Activated CD8-positive, alpha-beta T cell treated with anti-CD3 and anti-CD28 coated beads for 36 hours (primary cell): Measurements from ENCODE around the gene GALNT17. TPM values are rescaled to one million over a fixed set of nuclear protein-coding genes. Genes with fewer than 3 reads are reported as not detected.

Source experiments
- ATAC-seq: fragments of 200-7000 bp; cut with Tn5 transposase; one replicate; pipeline ENCODE4 v1.10.0; 2021; ENCODE audit warnings: mild to moderate bottlenecking, moderate library complexity
- CTCF ChIA-PET: fragments of 350-600 bp; sonication (Branson Sonifier 250); formaldehyde crosslinking; loops from one replicate; lab custom pipeline; 2021; ENCODE audit warnings: antibody characterized with exemption; lab: Charles Lee
- POLR2A ChIA-PET: fragments of 350-600 bp; sonication (Branson Sonifier 250); formaldehyde crosslinking; loops from one replicate; lab custom pipeline; 2021; ENCODE audit warnings: antibody characterized with exemption; lab: Charles Lee
- DNase-seq: peaks from one replicate; pipeline ENCODE4 v3.0.0-alpha.2; 2020
- H3K27ac Mint-ChIP-seq: one replicate; pipeline ENCODE4 v1.8.0; 2021; ENCODE audit warnings: mild to moderate bottlenecking, mixed read lengths
- H3K27me3 Mint-ChIP-seq: one replicate; pipeline ENCODE4 v1.8.0; 2021; ENCODE audit warnings: mixed read lengths
- H3K36me3 Mint-ChIP-seq: one replicate; pipeline ENCODE4 v1.8.0; 2021; ENCODE audit warnings: low read depth, mixed read lengths
- H3K4me1 Mint-ChIP-seq: one replicate; pipeline ENCODE4 v1.8.0; 2021; ENCODE audit warnings: low read depth, mixed read lengths
- H3K4me3 Mint-ChIP-seq: one replicate; pipeline ENCODE4 v1.8.0; 2021; ENCODE audit warnings: mild to moderate bottlenecking, moderate library complexity, mixed read lengths
- H3K9me3 Mint-ChIP-seq: one replicate; pipeline ENCODE4 v1.8.0; 2021; ENCODE audit warnings: mixed read lengths
- intact Hi-C: fragments of 100-400 bp; cut with micrococcal nuclease; formaldehyde crosslinking; loops from one replicate; pipeline ENCODE4 v1.10.0; 2022
- total RNA-seq, 2 experiments: library from RNA; stranded (reverse); gene quantifications; one replicate each; pipeline ENCODE4 v1.2.3, GENCODE V29; 2021
- TF ChIP-seq, protein P1 (sequence below): fragments of 200-600 bp; IDR thresholded peaks from one replicate; pipeline ENCODE4 v1.8.0; 2022; ENCODE audit warnings: antibody characterized with exemption, mild to moderate bottlenecking

GALNT17 gene
- total RNA-seq, 2 experiments from 2014 or later: not detected

DNA sequence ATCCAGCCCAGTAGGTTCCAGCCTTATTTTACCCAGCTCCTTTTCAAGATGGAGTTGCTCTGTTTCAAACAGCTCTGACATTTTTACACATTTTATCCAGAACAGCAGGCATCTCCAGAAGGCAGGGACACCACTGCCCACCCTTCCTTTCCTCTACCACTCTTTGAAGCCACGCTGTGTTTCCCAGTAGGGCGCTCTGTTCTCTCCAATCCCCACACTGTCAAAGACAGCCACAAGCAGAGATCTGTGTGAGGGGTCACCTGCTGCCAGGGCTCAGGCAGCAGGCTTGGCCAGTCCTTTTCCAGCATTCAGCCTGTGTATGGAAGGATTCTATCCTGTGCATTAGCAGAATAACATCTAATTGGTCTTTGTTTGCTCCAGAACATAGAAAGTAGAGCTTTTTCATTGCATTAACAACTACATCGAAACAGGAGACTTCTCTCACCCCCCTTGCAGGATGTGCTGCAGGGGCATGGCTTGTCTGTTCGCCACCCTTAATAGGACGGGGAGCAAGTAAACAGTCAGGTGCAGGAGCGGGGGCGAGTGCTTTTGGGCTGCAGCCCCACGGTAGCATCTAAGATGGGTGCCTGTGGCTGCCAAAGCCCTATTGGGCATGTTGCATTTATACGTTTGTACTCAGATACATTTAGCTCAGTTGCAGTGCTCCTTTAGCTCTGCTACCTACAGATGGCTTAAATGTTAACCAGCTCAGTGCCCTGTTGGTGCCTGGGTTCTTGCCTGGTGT, 326.1 kb downstream of the GALNT17 start:
- intact Hi-C loops: no loop called here
- Mint-ChIP-seq H3K4me1 (no peaks in the 10 kb centered on the region), H3K36me3 (no peaks in the 10 kb centered on the region), H3K4me3 (no peak overlapping the region), H3K27ac (no peak overlapping the region), H3K27me3 (no peaks in the 10 kb centered on the region), H3K9me3 (peaks cover 3% of the 10 kb centered on the region)
- DNase-seq (no peak), ATAC-seq (no peak)
- TF ChIP-seq, protein P1, sequence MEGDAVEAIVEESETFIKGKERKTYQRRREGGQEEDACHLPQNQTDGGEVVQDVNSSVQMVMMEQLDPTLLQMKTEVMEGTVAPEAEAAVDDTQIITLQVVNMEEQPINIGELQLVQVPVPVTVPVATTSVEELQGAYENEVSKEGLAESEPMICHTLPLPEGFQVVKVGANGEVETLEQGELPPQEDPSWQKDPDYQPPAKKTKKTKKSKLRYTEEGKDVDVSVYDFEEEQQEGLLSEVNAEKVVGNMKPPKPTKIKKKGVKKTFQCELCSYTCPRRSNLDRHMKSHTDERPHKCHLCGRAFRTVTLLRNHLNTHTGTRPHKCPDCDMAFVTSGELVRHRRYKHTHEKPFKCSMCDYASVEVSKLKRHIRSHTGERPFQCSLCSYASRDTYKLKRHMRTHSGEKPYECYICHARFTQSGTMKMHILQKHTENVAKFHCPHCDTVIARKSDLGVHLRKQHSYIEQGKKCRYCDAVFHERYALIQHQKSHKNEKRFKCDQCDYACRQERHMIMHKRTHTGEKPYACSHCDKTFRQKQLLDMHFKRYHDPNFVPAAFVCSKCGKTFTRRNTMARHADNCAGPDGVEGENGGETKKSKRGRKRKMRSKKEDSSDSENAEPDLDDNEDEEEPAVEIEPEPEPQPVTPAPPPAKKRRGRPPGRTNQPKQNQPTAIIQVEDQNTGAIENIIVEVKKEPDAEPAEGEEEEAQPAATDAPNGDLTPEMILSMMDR: no peak
- ChIA-PET CTCF (no interaction called here), POLR2A (no interaction called here)

DNA sequence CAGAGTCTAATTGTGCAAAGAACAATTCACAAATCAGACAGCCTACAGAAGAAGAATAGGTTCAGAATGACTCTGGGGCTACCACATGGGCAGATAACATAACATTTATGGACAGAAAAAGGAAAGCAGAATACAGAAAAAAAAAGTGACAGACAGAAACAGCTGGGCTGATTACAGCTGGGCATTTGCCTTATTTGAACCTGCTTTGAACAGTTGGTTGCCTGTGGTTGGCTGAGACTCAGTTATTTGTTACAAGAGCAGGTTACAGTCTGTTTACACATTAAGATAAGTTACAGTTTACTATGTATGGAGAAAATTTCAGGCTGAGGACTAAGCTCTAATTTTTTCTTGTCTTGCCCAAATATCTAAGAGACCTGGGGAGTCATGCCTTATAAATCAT, 327.2 kb downstream of the GALNT17 start:
- DNase-seq (no peak), ATAC-seq (no peak)
- ChIA-PET CTCF (no interaction called here), POLR2A (no interaction called here)
- no peak overlapping the region for H3K4me3 Mint-ChIP-seq
- H3K27ac Mint-ChIP-seq: no peak overlapping the region
- no peaks in the 10 kb centered on the region for H3K36me3 Mint-ChIP-seq
- H3K9me3 Mint-ChIP-seq: peaks cover 3% of the 10 kb centered on the region
- no peaks in the 10 kb centered on the region for H3K4me1 Mint-ChIP-seq
- intact Hi-C loops: no loop called here
- H3K27me3 Mint-ChIP-seq: no peaks in the 10 kb centered on the region
- TF ChIP-seq, protein P1: no peak

DNA sequence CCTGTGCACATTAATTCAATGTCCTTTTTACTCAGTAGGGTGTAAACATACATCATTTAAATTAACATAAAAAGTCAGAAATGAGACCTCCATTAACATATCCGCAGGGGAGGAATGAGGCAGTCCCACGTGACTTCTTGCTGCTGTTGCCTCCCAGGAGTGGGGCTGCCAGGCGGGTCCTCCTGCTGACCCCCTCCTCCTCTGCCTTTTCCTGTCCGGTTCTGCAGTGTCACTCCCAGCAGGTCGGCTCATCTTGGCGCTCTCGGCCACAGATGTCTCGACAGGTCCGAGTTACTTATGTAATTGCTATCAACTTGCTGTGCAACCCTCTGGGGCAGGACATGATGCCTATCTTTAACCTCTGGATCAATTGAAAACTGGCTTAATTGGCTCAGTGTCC, 329.6 kb downstream of the GALNT17 start:
- TF ChIP-seq, protein P1: no peak
- DNase-seq (no peak), ATAC-seq (no peak)
- Mint-ChIP-seq H3K9me3 (peaks cover 3% of the 10 kb centered on the region), H3K36me3 (no peaks in the 10 kb centered on the region), H3K4me3 (no peak overlapping the region), H3K27me3 (no peaks in the 10 kb centered on the region), H3K27ac (no peak overlapping the region), H3K4me1 (no peaks in the 10 kb centered on the region)
- CTCF ChIA-PET: no interaction called here
- intact Hi-C loops: no loop called here
- POLR2A ChIA-PET: no interaction called here

DNA sequence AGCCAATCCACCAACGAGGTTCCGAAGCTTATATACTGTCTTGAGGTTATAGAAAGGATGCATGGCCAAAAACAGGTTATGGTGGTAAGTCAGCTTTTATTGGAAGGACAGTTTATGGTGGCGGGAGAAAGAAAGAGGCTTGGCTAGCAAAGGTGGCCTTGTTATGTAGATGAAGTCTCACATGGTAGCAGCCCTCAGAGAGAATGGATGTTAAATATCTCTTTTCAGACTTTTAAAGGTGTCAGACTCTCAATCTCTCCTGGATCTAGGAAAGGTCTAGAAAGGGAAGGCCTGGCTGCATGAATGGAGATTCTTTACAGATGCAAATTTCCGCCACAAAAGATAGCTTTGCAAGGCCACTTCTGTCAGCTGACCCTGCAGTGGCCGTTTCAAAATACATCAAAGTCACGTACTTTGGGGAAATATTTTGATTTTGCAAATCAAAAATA, 333.8 kb downstream of the GALNT17 start:
- no peaks in the 10 kb centered on the region for H3K27me3 Mint-ChIP-seq
- TF ChIP-seq, protein P1: no peak
- H3K4me3 Mint-ChIP-seq: no peak overlapping the region
- ChIA-PET POLR2A (no interaction called here), CTCF (no interaction called here)
- H3K36me3 Mint-ChIP-seq: no peaks in the 10 kb centered on the region
- no peak for ATAC-seq
- no peak for DNase-seq
- peaks cover 5% of the 10 kb centered on the region for H3K9me3 Mint-ChIP-seq
- H3K4me1 Mint-ChIP-seq: no peaks in the 10 kb centered on the region
- intact Hi-C loops: no loop called here
- no peak overlapping the region for H3K27ac Mint-ChIP-seq

DNA sequence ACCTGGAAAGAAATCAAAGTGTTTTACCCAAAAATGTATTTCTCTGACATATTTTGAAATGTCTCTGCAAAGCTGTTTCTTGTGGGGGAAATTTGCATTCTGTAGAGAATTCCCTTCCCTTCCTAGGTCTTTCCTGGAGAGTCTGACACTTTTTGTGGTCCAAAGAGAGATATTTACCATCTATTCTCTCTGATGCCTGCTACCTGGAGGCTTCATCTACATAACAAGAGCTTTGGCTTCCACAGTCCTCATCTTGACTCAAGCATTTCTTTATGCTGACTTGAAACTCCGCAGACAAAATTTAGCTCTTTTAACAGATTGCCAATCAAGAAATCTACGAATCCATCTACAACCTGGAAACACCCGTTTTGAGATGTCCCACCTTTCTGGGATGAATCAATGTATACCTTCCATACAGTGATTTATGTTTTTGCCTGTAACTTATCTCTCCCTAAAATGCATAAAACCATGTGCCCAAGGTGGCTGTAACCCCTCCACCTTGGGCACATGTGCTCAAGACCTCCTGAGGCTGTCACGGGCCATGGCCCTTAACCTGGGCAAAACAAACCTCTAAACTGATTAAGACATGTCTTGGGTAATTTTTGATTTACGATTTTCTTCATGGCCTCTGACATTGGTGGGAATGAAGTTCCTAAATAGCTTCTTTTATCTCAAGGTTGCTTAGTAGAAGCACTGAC, 334.7 kb downstream of the GALNT17 start:
- POLR2A ChIA-PET: no interaction called here
- Mint-ChIP-seq H3K36me3 (no peaks in the 10 kb centered on the region), H3K27me3 (no peaks in the 10 kb centered on the region), H3K4me3 (no peak overlapping the region), H3K4me1 (no peaks in the 10 kb centered on the region), H3K27ac (no peak overlapping the region), H3K9me3 (peaks cover 5% of the 10 kb centered on the region)
- no peak for DNase-seq
- TF ChIP-seq, protein P1: no peak
- CTCF ChIA-PET: no interaction called here
- ATAC-seq: no peak
- intact Hi-C loops: no loop called here
